Body of pancreas (tissue), 4 donors: Measurements from ENCODE around the gene NKX2-3. TPM values are rescaled to one million over a fixed set of nuclear protein-coding genes. Genes with fewer than 3 reads are reported as not detected.

Experiments
- ATAC-seq: fragments of 150-250 bp; one replicate; pipeline ENCODE4 v1.9.1; 2016
- DNase-seq, 4 donors: peaks; one replicate each; pipeline ENCODE4 v3.0.0-alpha.2; 2019
- H3K27ac ChIP-seq, 4 donors: fragments of 200-600 bp; sonication (generic); 1 replicate in 3 of 4; 2 replicates in 1 of 4; pipeline versions ENCODE4 v1.5.1 to v1.6.1; 2016 to 2019; ENCODE audit warnings: mild to moderate bottlenecking in 1 of 4, mixed read lengths in 1 of 4, moderate library complexity in 1 of 4
- H3K27me3 ChIP-seq, 2 donors: fragments of 200-600 bp; sonication (generic); one replicate each; pipeline ENCODE4 v1.6.0; 2016; ENCODE audit warnings: mild to moderate bottlenecking in 1 of 2
- H3K36me3 ChIP-seq, 2 donors: fragments of 200-600 bp; sonication (generic); replicated peaks in 1 of 2; 2 replicates each; pipeline ENCODE4 v1.5.1; 2016; ENCODE audit warnings: low read depth in 2 of 2; ENCODE audit not compliant: insufficient read depth in 1 of 2
- H3K4me1 ChIP-seq: fragments of 200-600 bp; sonication (generic); one replicate; pipeline ENCODE4 v1.6.0; 2016
- H3K4me3 ChIP-seq, 2 donors: fragments of 200-600 bp; sonication (generic); 1 replicate in 1 of 2; 2 replicates in 1 of 2; pipeline ENCODE4 v1.5.1; 2016 to 2019
- H3K9me3 ChIP-seq, 3 donors: fragments of 200-600 bp; sonication (generic); 1 replicate in 2 of 3; 2 replicates in 1 of 3; pipeline ENCODE4 v1.5.1; 2016
- POLR2A ChIP-seq, 3 donors: fragments of 450-650 bp; IDR thresholded peaks; one replicate each; pipeline ENCODE4 v1.6.1; 2016; ENCODE audit warnings: antibody characterized with exemption in 3 of 3, mild to moderate bottlenecking in 2 of 3
- WGBS, 2 donors: methylation state at CpG; one replicate each; pipeline ENCODE4 v1.1.5; 2017; 5-methylcytosine and 5-hydroxymethylcytosine counted together
- intact Hi-C: fragments of 100-400 bp; cut with DNase I; formaldehyde crosslinking; loops from one replicate; pipeline ENCODE4 v1.15.1; 2023
- total RNA-seq, 2 donors: library from RNA; depleted of rRNA; stranded (reverse); fragments of >200 nt; gene quantifications; one replicate each; pipeline ENCODE4 v1.1.0, GENCODE V29; 2016
- TF ChIP-seq, protein P1 (sequence below), 7 experiments: fragments of 450-650 bp in 4 of 7; fragments of 200-600 bp in 3 of 7; sonication (generic) in 3 of 7; IDR thresholded peaks; one replicate each; pipeline ENCODE4 v1.5.1; 2016 to 2019; ENCODE audit warnings: antibody characterized with exemption in 7 of 7

Gene NKX2-3
- total RNA-seq, 2 donors from 2014 or later: 2.9 TPM; not detected in 1

DNA sequence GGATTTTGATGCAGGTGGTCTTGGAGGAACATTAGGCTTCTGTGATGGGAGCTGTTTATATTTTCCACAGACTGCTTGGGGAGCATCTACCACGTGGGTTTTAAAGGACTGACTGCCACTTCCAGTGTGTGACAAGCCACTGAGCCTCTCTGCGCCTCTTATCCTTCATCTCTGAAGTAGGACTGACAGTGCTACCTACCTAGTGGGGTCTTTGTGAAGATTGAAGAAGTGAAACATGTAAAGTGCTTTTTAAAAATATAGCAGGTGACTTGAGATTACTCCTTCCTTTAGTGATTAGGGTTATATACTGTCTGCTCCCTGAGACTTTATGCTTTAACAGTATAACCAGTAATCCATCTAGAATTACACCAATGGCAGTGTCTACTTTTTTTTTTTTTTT is 29.9 kb downstream of the NKX2-3 start:
- Histone ChIP-seq H3K27me3 (no peaks in the 10 kb centered on the region), H3K9me3 (no peaks in the 10 kb centered on the region), H3K36me3 (no peaks in the 10 kb centered on the region), H3K27ac (no peak overlapping the region), H3K4me1 (no peaks in the 10 kb centered on the region), H3K4me3 (no peak overlapping the region)
- intact Hi-C loops: no loop called here
- TF ChIP-seq POLR2A (IDR thresholded peaks at IDR 0.05): no peak
- TF ChIP-seq, protein P1, sequence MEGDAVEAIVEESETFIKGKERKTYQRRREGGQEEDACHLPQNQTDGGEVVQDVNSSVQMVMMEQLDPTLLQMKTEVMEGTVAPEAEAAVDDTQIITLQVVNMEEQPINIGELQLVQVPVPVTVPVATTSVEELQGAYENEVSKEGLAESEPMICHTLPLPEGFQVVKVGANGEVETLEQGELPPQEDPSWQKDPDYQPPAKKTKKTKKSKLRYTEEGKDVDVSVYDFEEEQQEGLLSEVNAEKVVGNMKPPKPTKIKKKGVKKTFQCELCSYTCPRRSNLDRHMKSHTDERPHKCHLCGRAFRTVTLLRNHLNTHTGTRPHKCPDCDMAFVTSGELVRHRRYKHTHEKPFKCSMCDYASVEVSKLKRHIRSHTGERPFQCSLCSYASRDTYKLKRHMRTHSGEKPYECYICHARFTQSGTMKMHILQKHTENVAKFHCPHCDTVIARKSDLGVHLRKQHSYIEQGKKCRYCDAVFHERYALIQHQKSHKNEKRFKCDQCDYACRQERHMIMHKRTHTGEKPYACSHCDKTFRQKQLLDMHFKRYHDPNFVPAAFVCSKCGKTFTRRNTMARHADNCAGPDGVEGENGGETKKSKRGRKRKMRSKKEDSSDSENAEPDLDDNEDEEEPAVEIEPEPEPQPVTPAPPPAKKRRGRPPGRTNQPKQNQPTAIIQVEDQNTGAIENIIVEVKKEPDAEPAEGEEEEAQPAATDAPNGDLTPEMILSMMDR (IDR thresholded peaks at IDR 0.05): no peak
- ATAC-seq: no peak
- no peak for DNase-seq
- whole genome bisulfite sequencing, 2 donors: 47 to 53% methylated on average over 2 of the region's 2 CpGs

DNA sequence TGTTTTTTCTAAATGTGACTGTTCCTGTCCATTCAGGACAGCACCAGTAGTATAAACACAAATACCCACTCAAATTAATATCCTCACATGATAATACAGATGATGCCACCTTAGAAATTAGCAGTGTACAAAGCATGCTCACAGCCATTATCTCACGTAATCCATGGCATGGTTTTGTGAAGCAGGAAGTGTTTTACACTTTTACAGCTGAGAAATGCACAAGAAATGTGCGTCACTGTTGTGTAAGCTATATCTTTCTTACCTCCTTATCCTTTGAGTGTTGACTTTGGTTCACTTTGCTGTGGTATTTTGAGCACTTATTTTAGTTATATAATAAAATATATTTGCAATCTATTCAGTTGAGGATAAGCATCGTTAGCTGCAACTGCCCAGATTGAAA is 31.6 kb downstream of the NKX2-3 start:
- DNase-seq (no peak), ATAC-seq (no peak)
- WGBS, 2 donors: 25 to 37% methylated on average over 3 of the region's 3 CpGs
- intact Hi-C loops: no loop called here
- Histone ChIP-seq H3K9me3 (no peaks in the 10 kb centered on the region), H3K4me3 (no peak overlapping the region), H3K27ac (no peak overlapping the region), H3K4me1 (no peaks in the 10 kb centered on the region), H3K27me3 (no peaks in the 10 kb centered on the region), H3K36me3 (no peaks in the 10 kb centered on the region)
- TF ChIP-seq, protein P1 (IDR thresholded peaks at IDR 0.05): no peak
- no peak for TF ChIP-seq POLR2A (IDR thresholded peaks at IDR 0.05)

DNA sequence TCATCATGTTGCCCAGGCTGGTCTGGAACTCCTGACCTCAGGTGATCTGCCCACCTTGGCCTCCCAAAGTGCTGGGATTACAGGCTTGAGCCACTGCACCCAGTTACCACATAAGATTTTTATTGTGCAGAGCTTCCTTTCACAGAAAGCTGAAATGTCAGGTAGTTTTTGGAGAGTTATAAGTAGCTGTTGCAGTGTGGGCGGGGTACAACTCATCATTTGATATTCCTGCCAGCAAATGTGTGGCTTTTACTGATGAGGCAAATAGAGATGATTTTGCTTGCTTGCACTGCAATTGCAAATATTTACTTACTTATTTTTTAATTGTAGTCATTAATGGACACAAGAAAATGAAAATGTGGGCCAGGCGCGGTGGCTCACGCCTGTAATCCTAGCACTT is 32.4 kb downstream of the NKX2-3 start:
- intact Hi-C loops: no loop called here
- Histone ChIP-seq H3K4me1 (no peaks in the 10 kb centered on the region), H3K4me3 (no peak overlapping the region), H3K9me3 (no peaks in the 10 kb centered on the region), H3K27me3 (no peaks in the 10 kb centered on the region), H3K36me3 (no peaks in the 10 kb centered on the region), H3K27ac (no peak overlapping the region)
- DNase-seq: no peak
- WGBS, 2 donors: 92 to 95% methylated on average over 4 of the region's 4 CpGs
- ATAC-seq: no peak
- no peak for TF ChIP-seq POLR2A (IDR thresholded peaks at IDR 0.05)
- TF ChIP-seq, protein P1 (IDR thresholded peaks at IDR 0.05): no peak

DNA sequence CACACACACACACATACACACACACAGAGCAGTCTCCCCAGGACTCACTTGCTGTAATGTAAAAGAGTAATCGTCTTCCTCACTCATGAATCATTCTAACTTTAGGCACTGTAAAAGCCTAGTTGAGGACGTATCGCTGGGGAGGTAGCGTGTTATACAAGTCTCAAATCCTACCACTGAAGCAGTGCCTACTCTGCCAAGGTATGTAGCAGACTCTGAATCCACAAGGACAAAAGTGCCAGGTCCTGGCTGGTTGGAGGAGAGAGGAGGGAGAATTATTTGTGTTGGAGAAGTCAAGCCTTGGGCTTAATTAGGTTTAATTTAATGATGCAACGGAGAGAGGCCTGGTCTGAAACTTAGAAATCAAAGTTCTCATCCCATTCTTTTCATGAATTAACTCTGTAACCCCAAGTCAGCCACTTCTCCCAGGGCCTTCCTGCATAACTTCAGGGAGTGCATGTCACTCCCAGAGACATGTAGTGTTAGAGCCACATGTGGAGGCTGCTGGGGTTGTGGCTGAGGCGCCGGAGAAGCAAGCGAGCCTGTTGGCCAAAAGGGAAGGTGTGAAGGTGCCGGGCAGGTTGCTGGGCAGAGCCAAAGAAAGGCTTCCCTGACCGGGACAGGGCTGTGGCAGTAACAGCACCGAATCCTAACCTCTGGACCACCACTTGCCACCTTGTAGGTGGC is 36.7 kb downstream of the NKX2-3 start:
- no peak for ATAC-seq
- no peak for TF ChIP-seq POLR2A (IDR thresholded peaks at IDR 0.05)
- TF ChIP-seq, protein P1 (IDR thresholded peaks at IDR 0.05): no peak
- H3K9me3 ChIP-seq: no peaks in the 10 kb centered on the region
- H3K27ac ChIP-seq: no peak overlapping the region
- intact Hi-C loops: no loop called here
- H3K4me3 ChIP-seq: no peak overlapping the region
- DNase-seq: no peak
- no peaks in the 10 kb centered on the region for H3K36me3 ChIP-seq
- H3K27me3 ChIP-seq: no peaks in the 10 kb centered on the region
- 67 to 72% methylated on average over 11 of the region's 11 CpGs for WGBS, 2 donors
- no peaks in the 10 kb centered on the region for H3K4me1 ChIP-seq

DNA sequence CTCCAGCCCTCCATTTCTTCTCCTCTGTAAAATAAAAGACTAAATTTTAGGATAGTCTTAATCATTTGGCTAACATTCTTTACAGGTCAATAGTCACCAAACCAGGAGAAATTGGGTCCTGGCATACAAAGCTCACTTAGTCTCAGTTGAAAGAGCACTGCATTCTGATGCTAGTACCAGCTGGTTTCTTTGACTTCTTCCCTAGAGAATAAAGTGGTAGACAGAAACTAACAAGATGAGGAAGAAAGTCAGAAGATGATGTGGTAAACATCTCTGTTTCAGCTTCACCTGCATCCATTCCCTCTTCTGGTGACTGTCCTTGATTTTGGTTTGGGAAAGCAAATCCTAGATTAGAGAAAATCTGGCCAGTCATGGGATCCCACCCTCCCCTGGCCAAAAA is 37.2 kb downstream of the NKX2-3 start:
- H3K27ac ChIP-seq: no peak overlapping the region
- no peaks in the 10 kb centered on the region for H3K4me1 ChIP-seq
- H3K4me3 ChIP-seq: no peak overlapping the region
- H3K36me3 ChIP-seq: no peaks in the 10 kb centered on the region
- H3K27me3 ChIP-seq: no peaks in the 10 kb centered on the region
- H3K9me3 ChIP-seq: no peaks in the 10 kb centered on the region
- intact Hi-C loops: no loop called here
- no peak for TF ChIP-seq POLR2A (IDR thresholded peaks at IDR 0.05)
- TF ChIP-seq, protein P1 (IDR thresholded peaks at IDR 0.05): no peak
- ATAC-seq (no peak), DNase-seq (no peak)
